GM21717 (cell line): Measurements from ENCODE around the gene CFAP100.

Source experiments
- ATAC-seq: cut with Tn5 transposase; IDR thresholded peaks from one replicate; pipeline ENCODE4 v1.9.1; 2021; ENCODE audit warnings: mild to moderate bottlenecking, moderate library complexity; ENCODE audit not compliant: unreplicated experiment

Gene CFAP100

DNA sequence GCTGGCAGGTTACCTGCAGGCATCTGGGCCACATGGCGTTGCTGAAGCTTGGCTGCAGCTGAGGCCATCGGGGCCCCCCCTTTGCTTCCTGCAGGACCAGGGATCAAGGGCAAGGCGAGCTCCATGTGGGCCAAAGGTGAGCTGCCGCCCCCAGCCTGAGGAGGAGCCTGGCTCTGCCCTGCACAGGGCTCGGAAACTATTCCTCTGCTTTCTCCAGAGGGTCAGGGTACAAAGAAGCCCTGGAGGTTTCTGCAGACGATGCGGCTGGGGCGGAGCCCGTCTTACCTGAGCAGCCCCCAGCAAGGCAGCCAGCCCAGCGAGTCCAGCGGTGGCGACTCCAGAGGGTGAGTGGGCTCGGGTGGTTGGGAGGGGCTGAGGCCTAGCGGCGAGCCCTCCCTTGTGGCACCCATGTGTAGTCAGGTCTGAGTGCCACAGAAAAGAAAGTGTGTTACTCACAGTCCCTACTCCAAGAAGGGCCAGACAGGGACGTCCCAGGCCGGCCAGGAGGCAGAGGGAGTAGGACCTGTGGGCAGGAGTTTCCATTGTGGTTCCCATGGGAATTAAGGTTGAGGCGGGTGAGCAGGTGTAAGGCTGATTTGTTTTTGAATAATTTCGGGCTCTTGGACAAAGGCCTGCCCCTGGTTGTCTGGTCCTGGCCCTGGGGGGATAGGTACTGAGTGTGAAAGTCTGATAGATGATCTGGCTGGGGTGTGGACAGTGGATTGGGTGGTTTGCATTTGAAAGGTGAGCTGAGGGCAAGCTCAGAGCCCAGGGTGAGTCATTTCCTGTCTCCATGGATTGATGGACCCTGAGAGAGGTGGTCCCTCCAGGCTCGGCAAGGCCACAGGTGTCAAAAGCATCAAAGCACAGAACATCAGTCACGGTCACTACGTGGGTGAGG is 25.4 kb downstream of the CFAP100 start:
- ATAC-seq = no peak

DNA sequence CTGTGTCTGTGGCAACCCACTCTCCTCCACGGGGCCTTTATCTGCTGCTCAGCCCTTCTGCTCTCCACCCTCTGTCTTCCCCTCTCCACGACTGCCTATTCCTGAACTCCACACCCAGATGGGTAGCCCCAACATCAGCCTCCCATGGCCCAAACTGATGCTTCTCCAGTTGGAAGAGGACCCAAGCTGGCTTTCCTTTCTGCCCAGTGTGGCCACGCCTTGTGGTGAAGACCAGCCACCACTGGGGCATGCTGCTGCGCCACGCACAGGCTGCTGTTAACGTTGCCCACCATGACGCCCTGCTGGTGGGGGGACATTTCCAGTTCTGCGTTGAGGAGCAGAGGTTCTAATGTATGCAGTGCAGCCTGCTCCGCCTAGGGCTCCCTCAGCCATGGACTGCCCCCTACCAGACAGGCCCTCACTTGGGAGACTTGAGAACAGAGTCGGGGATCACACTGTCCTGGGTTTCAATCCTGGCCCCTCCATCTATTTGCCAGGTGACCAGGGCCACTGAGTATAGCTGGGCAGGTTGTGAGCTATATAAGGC is 26.9 kb downstream of the CFAP100 start:
- ATAC-seq = no peak

DNA sequence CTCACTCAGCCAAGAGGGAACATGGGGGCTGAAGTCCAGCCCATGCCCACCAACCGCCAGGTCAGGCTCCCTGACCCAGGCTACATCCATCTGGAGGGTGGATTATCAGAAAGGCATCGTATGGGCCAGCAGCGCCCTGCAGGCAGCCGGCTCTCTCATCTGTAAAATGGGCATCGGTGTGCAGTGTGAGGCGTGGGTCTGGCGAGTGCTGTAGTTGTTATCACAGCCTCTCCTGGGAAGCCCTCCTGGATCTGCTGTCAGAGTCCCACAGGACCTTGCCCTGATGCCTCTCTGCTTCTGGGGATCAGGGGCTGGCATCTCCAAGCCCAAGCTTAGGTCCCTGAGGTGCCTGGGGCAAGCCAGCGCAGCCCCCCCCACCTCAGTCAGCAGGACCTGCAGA is 27.4 kb downstream of the CFAP100 start:
- ATAC-seq = no peak

DNA sequence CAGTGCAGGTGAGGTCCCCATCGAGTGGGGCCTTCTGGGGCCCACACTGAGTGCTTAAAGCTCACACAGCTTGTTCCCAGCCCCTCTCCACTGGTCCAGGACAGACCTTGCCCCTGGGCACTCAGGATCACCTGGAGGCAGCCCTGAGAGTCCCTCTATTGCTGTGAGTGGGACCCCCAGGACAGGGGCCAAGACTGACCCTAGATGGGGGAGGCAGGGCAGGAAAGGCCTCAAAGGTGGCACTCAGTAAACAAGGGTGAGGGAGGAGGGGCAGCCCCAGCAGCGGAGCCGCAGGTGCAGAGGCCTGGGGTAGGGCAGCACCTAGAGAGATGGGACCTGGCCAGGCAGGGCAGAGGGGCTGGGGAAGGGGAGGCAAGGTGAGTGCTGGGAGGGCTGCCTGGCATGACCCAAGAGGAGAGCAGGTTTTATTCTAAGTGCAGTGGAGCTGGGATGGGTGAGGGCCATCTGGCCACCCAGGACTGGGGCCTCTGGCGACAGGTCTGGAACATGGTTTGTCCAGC is 27.9 kb downstream of the CFAP100 start:
- no peak for ATAC-seq

DNA sequence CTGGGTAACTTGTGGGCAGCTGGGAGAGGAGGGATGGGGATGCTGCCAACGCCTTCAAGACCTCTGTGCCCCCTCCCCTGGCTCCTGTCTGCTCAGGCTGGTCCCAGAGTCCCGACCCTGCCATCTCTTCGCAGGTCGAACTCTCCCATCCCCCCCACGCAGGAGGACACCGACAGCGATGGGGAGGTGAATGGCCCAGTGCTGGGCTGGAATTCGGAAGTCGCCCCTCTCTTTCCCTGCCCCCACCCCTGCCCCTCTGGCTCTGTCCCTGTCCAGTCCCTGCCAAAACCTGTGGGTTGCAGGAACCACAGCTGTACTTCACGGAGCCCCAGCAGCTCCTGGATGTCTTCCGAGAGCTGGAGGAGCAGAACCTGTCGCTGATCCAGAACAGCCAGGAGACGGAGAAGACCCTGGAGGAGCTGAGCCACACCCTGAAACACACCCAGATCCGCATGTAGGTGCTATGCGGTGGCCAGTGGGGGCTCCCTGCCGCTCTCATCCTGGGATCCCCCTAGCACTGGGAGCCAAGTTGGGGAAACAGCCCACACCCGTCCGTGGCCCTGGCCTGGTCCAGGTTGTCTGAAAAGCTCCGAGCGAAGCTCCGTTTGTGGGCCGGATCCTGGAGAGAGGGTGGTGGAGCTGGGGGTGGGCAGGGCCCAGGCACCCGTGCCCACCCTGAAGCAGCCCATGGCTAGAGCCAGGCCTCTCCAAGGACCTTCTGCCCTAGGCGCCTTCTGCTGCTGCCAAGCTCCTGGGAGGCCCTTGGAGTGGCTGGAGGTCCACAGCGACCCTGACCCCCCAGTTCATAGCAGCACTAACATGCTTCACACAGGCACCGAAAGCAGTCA is 28.7 kb downstream of the CFAP100 start:
- ATAC-seq = no peak

DNA sequence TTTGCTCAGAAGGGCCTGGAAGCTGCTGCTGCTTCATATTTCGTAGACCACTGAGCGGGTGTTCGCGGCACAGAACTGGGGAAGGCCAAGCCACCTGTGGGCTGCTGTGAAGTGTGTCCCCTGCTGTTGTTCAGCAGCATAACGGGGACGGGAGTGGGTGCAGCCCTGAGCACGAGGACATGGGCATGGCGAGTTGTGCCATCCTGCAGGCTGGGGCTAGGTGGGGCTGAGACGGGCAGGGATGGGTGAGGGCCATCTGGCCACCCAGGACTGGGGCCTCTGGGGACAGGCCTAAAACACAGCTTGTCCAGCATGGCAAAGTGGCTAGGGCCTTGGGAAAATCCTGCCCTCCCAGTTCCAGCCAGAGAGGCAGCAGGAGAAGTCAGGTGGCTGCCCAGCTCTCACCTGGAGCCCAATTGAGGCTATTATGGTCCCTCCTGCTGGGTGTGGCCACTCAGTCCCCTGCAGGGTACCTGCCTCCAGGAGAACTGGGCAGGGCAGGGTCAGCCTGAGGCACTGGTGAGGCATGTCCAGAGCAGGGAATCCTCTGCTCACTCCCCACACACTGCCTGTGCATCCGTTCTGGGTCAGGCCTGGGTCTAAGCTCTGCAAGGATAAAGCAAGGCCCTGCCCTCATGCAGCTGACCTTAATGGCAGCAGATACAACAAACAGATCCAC is 29.5 kb downstream of the CFAP100 start:
- no peak for ATAC-seq

DNA sequence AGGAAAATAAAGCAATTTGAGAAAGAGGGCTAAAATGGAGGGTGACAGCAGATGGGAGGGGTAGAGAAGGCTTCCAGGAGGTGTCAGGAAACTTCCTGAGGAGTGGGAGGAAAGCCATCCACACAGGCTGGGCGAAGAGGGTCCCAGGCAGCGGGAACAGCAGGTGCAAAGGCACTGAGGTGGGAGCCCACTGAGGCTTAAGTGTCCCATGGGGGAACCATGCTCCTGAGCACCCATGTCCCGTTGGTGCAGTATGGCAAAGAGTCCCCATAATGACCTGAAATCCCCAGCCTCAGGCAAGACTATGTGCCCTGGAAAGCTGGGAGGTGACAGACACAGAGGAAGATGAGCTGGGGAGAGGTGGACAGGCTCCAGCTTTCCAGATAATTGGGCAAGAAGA is 30.0 kb downstream of the CFAP100 start:
- no peak for ATAC-seq

DNA sequence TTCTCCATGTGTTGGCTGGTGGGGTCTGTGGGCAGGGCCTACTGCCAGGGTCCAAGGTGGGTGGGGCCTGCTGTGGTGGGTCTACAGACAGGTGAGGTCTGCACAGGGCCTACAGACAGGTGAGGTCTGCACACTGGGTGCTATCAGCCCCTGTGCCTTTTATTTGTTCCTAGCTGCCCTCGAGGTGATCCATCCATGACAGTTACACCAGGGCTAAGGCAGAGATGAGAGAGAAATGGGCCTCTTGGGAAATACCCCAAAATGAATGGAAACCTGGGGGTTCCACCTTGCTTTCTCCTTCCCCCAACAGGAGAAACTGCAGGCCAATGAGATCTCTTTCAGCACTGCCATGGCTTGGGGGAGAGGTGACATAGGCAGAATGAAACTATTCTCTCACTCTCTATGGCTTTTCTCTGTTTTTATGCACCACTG is 36.4 kb downstream of the CFAP100 start:
- ATAC-seq = peak; percentile 85

DNA sequence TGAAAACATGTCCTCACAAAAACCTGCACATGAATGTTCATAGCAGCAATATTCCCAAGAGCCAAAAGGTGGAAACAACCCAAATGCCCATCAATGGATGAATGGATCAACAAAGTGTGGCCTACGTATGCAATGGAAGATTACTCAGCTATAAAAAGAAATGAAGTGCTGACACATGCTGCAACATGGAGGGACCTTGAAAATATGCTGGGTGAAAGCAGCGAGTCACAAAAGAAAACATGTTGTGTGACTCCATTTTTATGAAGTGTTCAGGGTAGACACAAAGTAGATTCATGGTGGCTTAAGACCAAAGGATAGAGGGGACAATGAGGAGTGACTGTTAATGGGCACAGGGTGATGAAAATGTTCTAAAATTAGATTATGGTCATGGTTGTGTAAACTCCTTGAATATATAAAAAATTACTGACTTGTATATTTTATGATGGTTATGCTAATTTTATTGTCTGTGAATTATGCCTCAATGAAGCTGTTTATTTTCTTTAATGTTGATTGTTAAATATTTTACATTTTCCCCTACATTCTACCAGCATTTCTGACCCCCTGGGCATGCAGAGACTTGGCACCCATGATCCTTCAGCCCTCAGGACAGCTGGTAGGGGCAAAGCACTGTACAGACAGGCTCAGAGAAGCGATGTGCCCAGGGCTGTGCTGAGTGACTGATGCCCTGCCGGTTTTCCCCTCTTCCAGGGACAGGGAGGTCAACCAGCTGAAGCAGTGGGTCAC is 37.8 kb downstream of the CFAP100 start:
- no peak for ATAC-seq

DNA sequence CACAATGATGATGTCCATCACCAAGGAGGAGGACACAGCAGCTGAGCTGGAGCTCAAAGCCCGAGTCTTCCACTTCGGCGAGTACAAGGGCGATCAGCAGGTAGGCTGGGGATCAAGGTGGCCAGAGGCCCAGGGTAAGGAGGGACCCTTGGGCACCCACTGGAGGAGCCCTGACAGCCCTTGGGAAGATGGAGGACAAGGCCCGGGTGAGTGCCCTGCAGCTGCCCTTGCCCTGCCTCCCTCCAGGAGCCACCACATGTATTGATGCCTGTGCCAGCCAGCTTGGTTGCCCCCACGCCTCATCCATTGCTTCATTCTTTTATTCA is 38.4 kb downstream of the CFAP100 start:
- ATAC-seq = no peak

DNA sequence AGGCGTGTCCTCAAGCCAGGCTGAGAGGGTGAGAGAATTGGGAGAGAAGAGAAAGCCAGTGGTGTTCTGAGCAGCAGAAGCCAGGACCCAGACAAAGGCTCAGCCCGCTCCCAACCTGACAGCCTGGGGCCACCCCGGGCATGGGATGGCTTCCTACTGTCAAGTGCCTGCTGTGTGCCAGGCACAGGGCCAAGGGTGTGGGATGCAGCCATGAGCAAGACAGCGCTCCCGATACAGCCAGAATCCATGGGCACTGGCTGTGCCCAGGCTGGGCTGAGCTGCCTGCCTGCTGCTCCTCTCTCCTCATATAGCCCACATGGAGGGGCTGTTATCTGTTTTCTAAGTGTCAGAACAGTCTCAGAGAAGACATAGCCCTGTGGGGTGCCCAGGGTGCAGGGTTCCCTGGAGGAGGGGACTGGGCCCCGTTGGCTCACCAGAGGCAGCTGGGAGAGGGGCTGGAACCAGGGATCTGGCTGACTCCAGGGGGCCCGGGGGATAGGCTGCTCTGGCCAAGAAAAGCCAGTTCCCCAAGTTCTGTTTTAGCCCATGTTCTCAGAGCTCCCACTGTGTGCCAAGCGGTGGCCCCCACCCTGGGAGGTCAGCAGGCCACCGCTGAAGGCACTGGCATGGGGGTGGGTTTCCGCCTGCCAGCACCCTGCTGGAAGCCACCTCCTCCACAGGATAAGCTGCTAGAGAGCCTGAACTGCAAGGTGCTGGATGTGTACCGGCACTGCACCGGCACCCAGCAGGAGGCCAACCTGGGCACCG is 39.0 kb downstream of the CFAP100 start:
- no peak for ATAC-seq

DNA sequence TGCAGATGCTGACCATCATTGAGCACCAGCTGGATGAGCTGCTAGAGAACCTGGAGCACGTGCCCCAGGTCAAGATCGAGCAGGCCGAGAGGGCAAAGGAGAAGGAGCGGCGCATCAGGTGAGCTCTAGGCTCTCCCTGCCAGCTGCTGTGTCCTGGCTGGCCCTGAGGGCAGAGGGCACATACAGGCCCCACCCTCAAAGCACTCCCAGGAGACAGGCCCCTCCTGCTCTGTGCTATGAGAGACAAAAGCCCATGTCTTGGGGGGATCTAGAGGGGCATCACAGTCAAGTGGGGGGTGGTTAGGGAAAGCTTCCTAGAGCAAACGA is 39.5 kb downstream of the CFAP100 start:
- ATAC-seq = no peak

DNA sequence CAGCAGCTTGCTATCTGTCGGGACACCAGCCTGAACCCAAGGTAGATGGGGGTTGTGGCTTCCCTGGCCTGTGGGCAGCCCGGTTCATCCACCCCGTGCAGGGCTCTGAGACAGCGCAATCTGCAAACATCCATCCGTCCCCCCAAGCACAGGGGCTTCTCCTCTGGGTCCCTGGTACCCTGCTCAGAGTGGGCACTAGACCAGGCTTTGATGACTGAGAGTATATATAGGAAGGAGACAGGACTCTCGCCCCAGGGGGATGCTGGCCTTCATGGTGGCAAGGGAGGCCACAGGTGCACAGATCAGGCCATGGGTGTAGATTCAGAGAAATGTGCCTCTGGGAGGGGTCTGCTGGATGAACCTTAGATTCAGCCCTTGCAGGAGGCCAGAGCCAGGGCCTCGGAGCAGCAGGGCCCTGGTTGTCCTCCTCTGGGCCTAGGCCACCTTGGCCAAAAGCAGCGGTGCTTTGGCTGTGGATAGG is 40.3 kb downstream of the CFAP100 start:
- ATAC-seq = no peak

DNA sequence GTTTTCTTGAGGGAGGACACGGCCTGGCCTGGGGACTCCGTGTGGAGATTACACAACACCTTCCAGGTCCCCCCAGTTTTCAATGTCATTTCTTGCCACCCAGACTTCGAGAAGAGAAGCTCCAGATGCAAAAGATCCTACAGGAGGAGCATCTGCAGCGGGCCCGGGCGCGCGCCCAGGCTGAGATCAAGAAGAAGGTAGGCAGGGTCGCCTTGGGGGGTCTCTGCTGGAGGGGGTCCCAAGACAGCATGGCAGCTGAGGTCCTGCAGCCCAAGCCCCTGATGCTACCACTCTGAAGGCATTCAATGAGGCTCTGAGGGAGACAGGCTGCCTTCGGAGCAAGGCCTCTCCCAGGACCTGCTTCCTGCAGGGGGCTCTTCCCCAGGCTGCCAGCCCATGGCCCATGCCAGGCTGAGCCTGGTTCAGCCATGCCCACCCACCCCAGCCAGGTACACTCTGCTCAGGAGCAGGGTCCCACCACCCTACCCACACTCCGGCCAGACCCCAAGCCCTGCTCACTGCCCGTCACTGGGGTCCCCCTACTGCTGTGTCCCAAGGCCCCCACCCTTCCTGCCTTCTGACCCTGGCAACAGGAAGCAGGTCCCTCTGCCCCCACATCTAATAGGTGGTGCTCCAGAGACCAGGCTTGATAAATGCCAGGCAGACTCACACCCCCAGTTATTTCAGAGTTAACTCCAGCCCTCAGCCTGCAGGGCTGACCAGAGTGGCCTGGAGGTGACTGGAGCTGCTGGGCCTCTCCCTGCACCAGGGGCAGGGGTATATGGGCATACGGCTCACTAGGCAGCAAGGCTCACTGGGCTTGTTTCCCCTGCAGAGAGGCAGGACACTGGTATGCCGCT is 41.0 kb downstream of the CFAP100 start:
- no peak for ATAC-seq

DNA sequence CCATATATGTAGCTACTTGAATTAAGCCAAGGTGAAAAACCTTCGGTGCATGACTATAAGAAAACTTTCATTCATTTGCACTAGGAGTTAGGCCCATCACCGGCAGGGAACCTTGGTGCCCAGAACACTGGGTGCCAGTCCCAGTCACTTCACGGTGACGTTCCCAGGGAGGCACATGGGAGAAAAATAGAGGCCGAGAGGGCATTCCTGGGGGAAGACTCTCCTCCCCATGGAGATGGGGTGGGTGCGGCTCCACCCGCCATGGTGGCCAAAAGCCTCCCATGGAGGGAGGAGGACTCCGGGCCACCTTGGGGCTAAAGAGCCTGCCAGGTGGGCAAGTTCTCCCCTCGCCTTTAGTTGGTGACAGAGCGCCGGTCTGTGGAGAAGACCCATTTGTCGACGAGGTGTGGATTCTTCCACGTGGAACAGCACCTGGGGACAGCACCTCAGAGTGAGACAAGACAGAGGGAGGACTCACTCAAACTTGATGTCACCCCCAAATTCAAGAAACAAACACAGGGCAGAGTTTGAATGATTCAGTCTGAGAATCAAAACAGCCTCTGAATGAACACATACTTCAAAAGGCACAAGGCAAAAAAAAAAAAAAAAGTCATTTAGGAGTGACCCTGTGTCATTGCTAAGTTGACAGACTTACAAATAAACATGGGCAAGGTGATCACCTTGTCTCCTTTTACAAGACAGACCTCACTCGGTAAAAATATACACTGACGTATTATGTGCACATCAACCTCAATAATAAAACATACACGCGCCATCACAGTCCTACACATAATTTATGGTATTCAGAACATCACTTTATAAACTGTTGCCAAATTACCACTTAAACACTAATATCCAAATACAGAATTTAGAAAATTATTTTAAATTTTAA is 42.4 kb downstream of the CFAP100 start:
- no peak for ATAC-seq

DNA sequence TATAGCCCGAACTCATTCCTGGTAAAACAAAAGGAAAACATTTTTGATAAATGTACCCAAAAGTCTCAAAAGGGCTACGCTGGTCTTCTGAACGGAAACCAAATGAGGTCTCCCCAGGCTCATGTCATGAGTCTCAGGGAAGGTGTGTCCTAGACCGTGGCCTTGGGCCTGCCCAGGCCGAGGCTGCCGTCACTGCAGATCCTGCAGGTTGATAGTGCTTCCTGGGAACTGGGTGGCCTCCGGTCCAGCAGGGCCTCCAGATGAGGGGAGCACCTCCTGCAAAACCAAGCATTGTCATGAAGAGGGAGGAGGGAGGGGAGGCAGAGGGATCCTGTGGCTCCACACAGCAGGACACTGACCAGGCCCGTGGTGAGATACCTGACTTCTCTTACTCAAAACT is 43.5 kb downstream of the CFAP100 start:
- ATAC-seq = no peak

DNA sequence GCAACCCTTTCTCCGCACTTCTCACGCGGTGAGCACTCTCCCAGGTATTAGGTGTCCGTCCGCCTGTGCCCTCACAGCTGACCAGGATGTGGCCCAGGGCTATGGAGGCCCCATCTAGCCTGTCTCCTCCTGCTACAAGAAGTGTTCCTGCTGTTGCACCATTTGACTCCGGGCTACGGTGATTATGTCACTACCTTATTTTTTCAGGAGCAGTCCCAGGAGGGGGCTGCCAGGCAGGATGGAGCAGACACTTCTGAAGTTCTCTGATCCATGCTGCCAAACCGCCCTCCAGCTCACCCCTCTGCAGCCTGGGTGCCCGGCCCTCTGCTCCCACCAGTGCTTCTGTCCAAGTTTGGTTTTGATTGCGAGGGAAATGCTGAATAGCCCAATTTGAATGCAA is 44.0 kb downstream of the CFAP100 start:
- ATAC-seq = no peak
